ENCODE results near the gene ACP4.

GRCh38 chr19:50790396-50790795, at the start of gene ACP4:
- TF ChIP-seq CTCF (IDR thresholded peaks at IDR 0.05; ENCODE audit: poor library complexity) (no peak), EZH2phosphoT487 (IDR thresholded peaks at IDR 0.05; ENCODE audit: low read depth, severe bottlenecking, unreplicated experiment) (no peak), EZH2 (IDR thresholded peaks at IDR 0.05; ENCODE audit: borderline replicate concordance) (no peak)

All from hepatocyte (in vitro differentiated cells).